Esophagus mucosa (tissue), 1 donor: ENCODE results near the gene PICK1. TPM values are rescaled to one million over a fixed set of nuclear protein-coding genes. Genes with fewer than 3 reads are reported as not detected.

Experiments
- ATAC-seq: fragments of 200-7000 bp; cut with Tn5 transposase; one replicate; pipeline ENCODE4 v1.9.1; 2020
- total RNA-seq: library from RNA; stranded (reverse); gene quantifications from one replicate; pipeline ENCODE4 v1.2.4, GENCODE V29; 2023
- donor health status: DM: yes; HTN: yes; CAD: no.

The PICK1 gene
- total RNA-seq, 1 donor from 2014 or later = 22.6 TPM

- no peak for ATAC-seq
Measured at GRCh38 chr22:38049812-38050619, 7.2 kb upstream of the PICK1 start.

GRCh38 chr22:38050720-38051119, 6.5 kb upstream of the PICK1 start:
- no peak for ATAC-seq

- no peak for ATAC-seq
Measured at GRCh38 chr22:38051261-38051660, 5.9 kb upstream of the PICK1 start.

- ATAC-seq = peak; percentile 63
Measured at GRCh38 chr22:38051900-38052862, 5.0 kb upstream of the PICK1 start.

GRCh38 chr22:38062791-38063190, 5.6 kb downstream of the PICK1 start:
- ATAC-seq = no peak

GRCh38 chr22:38065539-38065938, 8.3 kb downstream of the PICK1 start:
- no peak for ATAC-seq

- ATAC-seq = no peak
Measured at GRCh38 chr22:38066381-38067027, 9.3 kb downstream of the PICK1 start.

- no peak for ATAC-seq
Measured at GRCh38 chr22:38067028-38067415, 9.8 kb downstream of the PICK1 start.

- no peak for ATAC-seq
Measured at GRCh38 chr22:38067761-38068360, 10.7 kb downstream of the PICK1 start.

GRCh38 chr22:38068641-38069371, 11.6 kb downstream of the PICK1 start:
- ATAC-seq = no peak

- ATAC-seq = no peak
Measured at GRCh38 chr22:38069372-38070249, 12.4 kb downstream of the PICK1 start.

- no peak for ATAC-seq
Measured at GRCh38 chr22:38070250-38070921, 13.2 kb downstream of the PICK1 start.

- ATAC-seq = no peak
Measured at GRCh38 chr22:38071421-38072321, 14.5 kb downstream of the PICK1 start.

- no peak for ATAC-seq
Measured at GRCh38 chr22:38072322-38073149, 15.3 kb downstream of the PICK1 start.

GRCh38 chr22:38073150-38074130, 16.2 kb downstream of the PICK1 start:
- no peak for ATAC-seq

- no peak for ATAC-seq
Measured at GRCh38 chr22:38074181-38075104, 17.2 kb downstream of the PICK1 start.
